HEK293 (cell line): ENCODE data around the gene TMCC2.

Experiments
- CTCF ChIA-PET: fragments of 350-600 bp; formaldehyde crosslinking; extraction: SDS; loops from one replicate; lab custom pipeline; 2021; ENCODE audit warnings: antibody characterized with exemption; lab: Yijun Ruan, JAX
- POLR2A ChIA-PET: fragments of 300-600 bp; formaldehyde crosslinking; extraction: SDS; loops from one replicate; lab custom pipeline; 2020; ENCODE audit warnings: antibody characterized with exemption, inconsistent platforms; lab: Yijun Ruan, JAX
- H3K27ac ChIP-seq: fragments of 200-500 bp; sonication (Bioruptor generic); 2 replicates; pipeline ENCODE4 v1.5.1; 2014; ENCODE audit warnings: low read depth, low read length, control low read depth, inconsistent platforms; ENCODE audit errors: extremely low read depth
- H3K36me3 ChIP-seq, 2 experiments: fragments of 200-500 bp in 1 of 2; sonication (Bioruptor generic) in 1 of 2; 1 replicate in 1 of 2; 2 replicates in 1 of 2; pipeline ENCODE4 v1.5.1; 2014 to 2017; ENCODE audit warnings: inconsistent platforms in 2 of 2, low read length in 2 of 2; ENCODE audit not compliant: control insufficient read depth in 2 of 2, insufficient read depth in 1 of 2
- H3K4me1 ChIP-seq: fragments of 200-500 bp; sonication (Bioruptor generic); 2 replicates; pipeline ENCODE4 v1.5.1; 2014; ENCODE audit warnings: mild to moderate bottlenecking, low read length, inconsistent platforms; ENCODE audit not compliant: control insufficient read depth, insufficient read depth
- H3K4me3 ChIP-seq: 2 replicates; pipeline ENCODE4 v1.5.1; 2011; ENCODE audit warnings: low read depth, mild to moderate bottlenecking, control low read depth, low read length, moderate library complexity
- H3K9me3 ChIP-seq: fragments of 200-500 bp; sonication (Bioruptor generic); 2 replicates; pipeline ENCODE4 v1.5.1; 2014; ENCODE audit warnings: low read depth, low read length, inconsistent platforms; ENCODE audit not compliant: control insufficient read depth, insufficient read depth
- HOXC10 ChIP-seq: sonication (generic); formaldehyde crosslinking; IDR thresholded peaks from 2 replicates; pipeline ENCODE4 v1.8.1; 2023; ENCODE audit warnings: mild to moderate bottlenecking, missing genetic modification reagents
- KLF7 ChIP-seq: fragments of 450-650 bp; formaldehyde crosslinking; IDR thresholded peaks from 2 replicates; pipeline ENCODE4 v1.5.1; 2016; ENCODE audit warnings: missing biosample characterization, missing genetic modification characterization, borderline replicate concordance
- ZBTB6 ChIP-seq: fragments of 450-650 bp; formaldehyde crosslinking; IDR thresholded peaks from 2 replicates; pipeline ENCODE4 v1.5.1; 2017; ENCODE audit warnings: missing biosample characterization, missing genetic modification characterization
- ZFHX2 ChIP-seq: fragments of 450-650 bp; formaldehyde crosslinking; conservative IDR thresholded peaks from 2 replicates; pipeline ENCODE4 v1.5.1; 2016; ENCODE audit warnings: missing biosample characterization, missing genetic modification characterization
- ZFP37 ChIP-seq: fragments of 450-650 bp; formaldehyde crosslinking; IDR thresholded peaks from 2 replicates; pipeline ENCODE4 v1.5.1; 2016; ENCODE audit warnings: missing biosample characterization, missing genetic modification characterization
- ZNF121 ChIP-seq: fragments of 450-650 bp; formaldehyde crosslinking; IDR thresholded peaks from 2 replicates; pipeline ENCODE4 v1.5.1; 2016; ENCODE audit warnings: missing biosample characterization, missing genetic modification characterization
- ZNF146 ChIP-seq: fragments of 450-650 bp; formaldehyde crosslinking; IDR thresholded peaks from 2 replicates; pipeline ENCODE4 v1.5.1; 2016; ENCODE audit warnings: missing biosample characterization, missing genetic modification characterization
- ZNF169 ChIP-seq: fragments of 450-650 bp; formaldehyde crosslinking; IDR thresholded peaks from 2 replicates; pipeline ENCODE4 v1.5.1; 2016; ENCODE audit warnings: missing biosample characterization, missing genetic modification characterization
- ZNF202 ChIP-seq: fragments of 450-650 bp; formaldehyde crosslinking; IDR thresholded peaks from 2 replicates; pipeline ENCODE4 v1.5.1; 2016; ENCODE audit warnings: missing biosample characterization, missing genetic modification characterization, borderline replicate concordance
- ZNF223 ChIP-seq: fragments of 450-650 bp; formaldehyde crosslinking; IDR thresholded peaks from 2 replicates; pipeline ENCODE4 v1.5.1; 2016; ENCODE audit warnings: missing biosample characterization, missing genetic modification characterization
- ZNF398 ChIP-seq: fragments of 450-650 bp; formaldehyde crosslinking; IDR thresholded peaks from 2 replicates; pipeline ENCODE4 v1.5.1; 2017; ENCODE audit warnings: missing biosample characterization, missing genetic modification characterization
- ZNF560 ChIP-seq: fragments of 450-650 bp; formaldehyde crosslinking; IDR thresholded peaks from 2 replicates; pipeline ENCODE4 v1.5.1; 2017; ENCODE audit warnings: missing biosample characterization, missing genetic modification characterization, borderline replicate concordance
- ZNF600 ChIP-seq: fragments of 450-650 bp; formaldehyde crosslinking; IDR thresholded peaks from 2 replicates; pipeline ENCODE4 v1.5.1; 2016; ENCODE audit warnings: missing biosample characterization, missing genetic modification characterization
- ZNF621 ChIP-seq: fragments of 450-650 bp; formaldehyde crosslinking; IDR thresholded peaks from 2 replicates; pipeline ENCODE4 v1.5.1; 2017; ENCODE audit warnings: missing biosample characterization, missing genetic modification characterization
- ZNF654 ChIP-seq: fragments of 450-650 bp; formaldehyde crosslinking; IDR thresholded peaks from 2 replicates; pipeline ENCODE4 v1.5.1; 2016; ENCODE audit warnings: low read depth, missing biosample characterization, missing genetic modification characterization
- ZNF660 ChIP-seq: fragments of 450-650 bp; IDR thresholded peaks from 2 replicates; pipeline ENCODE4 v1.5.1; 2018; ENCODE audit warnings: missing biosample characterization, mild to moderate bottlenecking, missing genetic modification characterization
- ZNF701 ChIP-seq: fragments of 450-650 bp; formaldehyde crosslinking; IDR thresholded peaks from 2 replicates; pipeline ENCODE4 v1.5.1; 2016; ENCODE audit warnings: missing biosample characterization, missing genetic modification characterization
- ZSCAN16 ChIP-seq: fragments of 450-650 bp; formaldehyde crosslinking; IDR thresholded peaks from 2 replicates; pipeline ENCODE4 v1.5.1; 2016; ENCODE audit warnings: missing biosample characterization, missing genetic modification characterization
- ZXDB ChIP-seq: fragments of 450-650 bp; formaldehyde crosslinking; IDR thresholded peaks from 2 replicates; pipeline ENCODE4 v1.5.1; 2016; ENCODE audit warnings: missing biosample characterization, missing genetic modification characterization
- TF ChIP-seq, protein P1 (sequence below): fragments of 450-650 bp; formaldehyde crosslinking; IDR thresholded peaks from 2 replicates; pipeline ENCODE4 v1.5.1; 2016; ENCODE audit warnings: missing biosample characterization, missing genetic modification characterization, low read depth
- TF ChIP-seq, protein P2 (sequence below): fragments of 450-650 bp; formaldehyde crosslinking; IDR thresholded peaks from 2 replicates; pipeline ENCODE4 v1.5.1; 2017; ENCODE audit warnings: missing biosample characterization, mild to moderate bottlenecking, missing genetic modification characterization, moderate library complexity
- TF ChIP-seq, protein P3 (sequence below): fragments of 450-650 bp; formaldehyde crosslinking; IDR thresholded peaks from 2 replicates; pipeline ENCODE4 v1.5.1; 2016; ENCODE audit warnings: missing biosample characterization, missing genetic modification characterization

Gene TMCC2

DNA sequence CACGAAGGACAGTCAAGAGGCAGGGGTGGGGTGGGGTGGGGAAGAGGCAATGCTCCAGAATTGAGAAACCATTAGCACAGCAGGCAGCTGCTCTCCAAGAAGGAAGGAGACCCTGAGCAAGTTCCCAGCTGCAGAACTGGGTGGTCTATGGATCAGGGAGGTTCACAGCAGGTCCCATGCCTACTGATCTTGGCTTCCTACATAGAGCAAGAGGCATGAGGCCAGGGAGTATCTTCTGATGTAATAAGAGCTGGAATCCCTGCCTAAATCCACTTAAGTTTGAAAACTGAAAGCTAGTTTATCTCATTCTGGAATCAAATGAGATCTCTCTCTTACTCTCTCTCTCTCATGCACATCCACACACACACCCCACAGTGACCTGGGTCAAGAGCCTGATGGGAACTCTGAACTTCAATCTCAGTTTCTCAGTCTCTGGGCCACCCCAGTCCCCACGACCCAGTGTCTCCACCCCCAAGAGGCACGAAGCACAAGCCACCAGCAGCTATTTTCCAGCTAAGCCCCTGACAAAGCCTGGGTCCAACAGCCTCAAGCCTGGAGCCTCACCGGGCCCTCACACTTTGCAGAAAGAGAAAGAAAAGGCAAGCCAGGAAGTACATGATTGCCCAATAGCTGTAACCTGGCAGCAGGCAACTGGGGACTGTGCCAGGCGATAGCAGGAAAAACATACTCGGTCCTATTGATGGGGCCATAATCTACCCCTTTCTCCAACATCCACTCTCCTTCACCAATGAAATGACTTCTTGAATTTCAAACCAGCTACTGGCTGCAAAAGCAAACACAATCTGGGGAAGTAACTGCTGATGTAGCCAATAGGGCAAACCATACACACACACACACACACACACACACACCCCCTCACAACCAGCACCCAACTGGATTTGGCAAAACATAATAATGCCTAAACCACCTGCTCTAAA lies 91.6 kb downstream of the TMCC2 start (continued):
- TF ChIP-seq ZSCAN16 (tag by site-specific recombination): no peak
- peak; percentile 16; the same call in 1 of the 2 replicates for TF ChIP-seq ZXDB (tag by site-specific recombination)
- TF ChIP-seq, protein P1, sequence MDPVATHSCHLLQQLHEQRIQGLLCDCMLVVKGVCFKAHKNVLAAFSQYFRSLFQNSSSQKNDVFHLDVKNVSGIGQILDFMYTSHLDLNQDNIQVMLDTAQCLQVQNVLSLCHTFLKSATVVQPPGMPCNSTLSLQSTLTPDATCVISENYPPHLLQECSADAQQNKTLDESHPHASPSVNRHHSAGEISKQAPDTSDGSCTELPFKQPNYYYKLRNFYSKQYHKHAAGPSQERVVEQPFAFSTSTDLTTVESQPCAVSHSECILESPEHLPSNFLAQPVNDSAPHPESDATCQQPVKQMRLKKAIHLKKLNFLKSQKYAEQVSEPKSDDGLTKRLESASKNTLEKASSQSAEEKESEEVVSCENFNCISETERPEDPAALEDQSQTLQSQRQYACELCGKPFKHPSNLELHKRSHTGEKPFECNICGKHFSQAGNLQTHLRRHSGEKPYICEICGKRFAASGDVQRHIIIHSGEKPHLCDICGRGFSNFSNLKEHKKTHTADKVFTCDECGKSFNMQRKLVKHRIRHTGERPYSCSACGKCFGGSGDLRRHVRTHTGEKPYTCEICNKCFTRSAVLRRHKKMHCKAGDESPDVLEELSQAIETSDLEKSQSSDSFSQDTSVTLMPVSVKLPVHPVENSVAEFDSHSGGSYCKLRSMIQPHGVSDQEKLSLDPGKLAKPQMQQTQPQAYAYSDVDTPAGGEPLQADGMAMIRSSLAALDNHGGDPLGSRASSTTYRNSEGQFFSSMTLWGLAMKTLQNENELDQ (tag by site-specific recombination): no peak
- no peak for TF ChIP-seq ZNF202 (tag by site-specific recombination)

DNA sequence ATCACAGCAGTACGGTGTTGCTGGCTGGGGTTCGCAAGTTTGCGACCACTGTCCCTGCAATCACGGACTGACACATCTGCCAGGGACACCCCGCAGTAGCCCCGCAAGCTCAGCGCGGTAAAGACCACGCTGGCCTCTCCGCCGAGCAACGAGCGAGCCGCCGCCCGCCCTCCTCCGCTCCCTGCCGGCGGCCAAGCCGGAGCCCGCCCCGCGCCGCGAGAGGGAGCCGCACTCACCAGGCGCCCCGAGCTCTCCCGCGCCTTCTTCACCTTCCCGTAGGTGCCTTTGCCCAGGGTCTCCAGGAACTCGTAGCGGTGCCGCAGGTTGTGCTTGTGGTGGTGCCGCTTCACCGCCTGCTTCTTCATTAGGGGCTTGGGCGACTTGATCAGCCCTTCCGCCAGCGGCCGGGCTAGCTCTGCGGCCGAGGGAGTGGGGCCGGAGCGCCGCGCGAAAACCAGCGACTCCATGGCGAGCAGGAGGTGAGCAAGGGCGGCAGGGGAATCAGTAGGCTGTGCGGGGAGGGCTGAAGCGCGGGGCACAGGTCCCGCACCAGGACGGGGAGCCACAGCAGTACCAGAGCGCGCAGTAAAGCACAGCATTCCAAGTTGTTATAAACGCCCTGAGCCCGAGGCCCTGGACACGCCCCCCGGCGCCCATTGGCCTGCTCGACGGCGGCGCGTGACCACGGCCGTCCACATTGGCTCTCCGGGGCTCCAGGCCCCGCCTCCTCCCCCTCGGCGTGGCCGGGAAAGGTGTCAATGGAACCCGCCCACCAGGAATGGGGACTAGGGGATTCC lies 93.6 kb downstream of the TMCC2 start, which contains the start of gene NUAK2:
Gene NUAK2, minus strand, starts transcription at position 584 of the 797 bp plus-strand sequence. Its CDS starts 117 bp downstream, at position 467.
- Histone ChIP-seq H3K4me1 (peaks cover 10% of the 10 kb centered on the region), H3K9me3 (no peaks in the 10 kb centered on the region), H3K27ac (peak within 1 kb of the TSS; percentile 18; the same call in 1 of the 2 replicates)
- no peak for TF ChIP-seq ZNF701
- no peak for TF ChIP-seq ZNF146 (tag by site-specific recombination)
- TF ChIP-seq, protein P2, sequence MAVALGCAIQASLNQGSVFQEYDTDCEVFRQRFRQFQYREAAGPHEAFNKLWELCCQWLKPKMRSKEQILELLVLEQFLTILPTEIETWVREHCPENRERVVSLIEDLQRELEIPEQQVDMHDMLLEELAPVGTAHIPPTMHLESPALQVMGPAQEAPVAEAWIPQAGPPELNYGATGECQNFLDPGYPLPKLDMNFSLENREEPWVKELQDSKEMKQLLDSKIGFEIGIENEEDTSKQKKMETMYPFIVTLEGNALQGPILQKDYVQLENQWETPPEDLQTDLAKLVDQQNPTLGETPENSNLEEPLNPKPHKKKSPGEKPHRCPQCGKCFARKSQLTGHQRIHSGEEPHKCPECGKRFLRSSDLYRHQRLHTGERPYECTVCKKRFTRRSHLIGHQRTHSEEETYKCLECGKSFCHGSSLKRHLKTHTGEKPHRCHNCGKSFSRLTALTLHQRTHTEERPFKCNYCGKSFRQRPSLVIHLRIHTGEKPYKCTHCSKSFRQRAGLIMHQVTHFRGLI: no peak
- TF ChIP-seq HOXC10 (CRISPR knock-in tag): 0 out of 2 replicates have a peak, but pooled peaks have one; percentile 55
- TF ChIP-seq ZNF654 (tag by site-specific recombination): no peak
- TF ChIP-seq ZNF398: no peak
- no peak for TF ChIP-seq KLF7 (tag by site-specific recombination)
- TF ChIP-seq, protein P1 (tag by site-specific recombination): no peak
- no peak for TF ChIP-seq ZNF560
- TF ChIP-seq ZFP37: no peak
- peak; percentile 29; the same call in 1 of the 2 replicates for TF ChIP-seq ZFHX2 (tag by site-specific recombination)
- TF ChIP-seq ZBTB6 (tag by site-specific recombination): no peak
- TF ChIP-seq ZNF169: no peak
- no peak for TF ChIP-seq ZNF223
- TF ChIP-seq ZNF621: no peak
- peak; percentile 93 for TF ChIP-seq ZNF600 (tag by site-specific recombination)
- TF ChIP-seq, protein P3, sequence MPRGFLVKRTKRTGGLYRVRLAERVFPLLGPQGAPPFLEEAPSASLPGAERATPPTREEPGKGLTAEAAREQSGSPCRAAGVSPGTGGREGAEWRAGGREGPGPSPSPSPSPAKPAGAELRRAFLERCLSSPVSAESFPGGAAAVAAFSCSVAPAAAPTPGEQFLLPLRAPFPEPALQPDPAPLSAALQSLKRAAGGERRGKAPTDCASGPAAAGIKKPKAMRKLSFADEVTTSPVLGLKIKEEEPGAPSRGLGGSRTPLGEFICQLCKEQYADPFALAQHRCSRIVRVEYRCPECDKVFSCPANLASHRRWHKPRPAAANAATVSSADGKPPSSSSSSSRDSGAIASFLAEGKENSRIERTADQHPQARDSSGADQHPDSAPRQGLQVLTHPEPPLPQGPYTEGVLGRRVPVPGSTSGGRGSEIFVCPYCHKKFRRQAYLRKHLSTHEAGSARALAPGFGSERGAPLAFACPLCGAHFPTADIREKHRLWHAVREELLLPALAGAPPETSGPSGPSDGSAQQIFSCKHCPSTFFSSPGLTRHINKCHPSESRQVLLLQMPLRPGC: no peak
- no peak for TF ChIP-seq ZNF660
- no peak for TF ChIP-seq ZNF121

More for the DNA sequence above, 93.6 kb downstream of the TMCC2 start, which contains the start of gene NUAK2:
- Histone ChIP-seq H3K36me3 (no peaks in the 10 kb centered on the region), H3K4me3 (peak within 1 kb of the TSS; percentile 74)
- ChIA-PET CTCF (interaction anchor here (0.6 to 17.5 kb wide), 9 partner anchors 10 to 166 kb away, joined by 3 to 669 read pairs (median 3); no protein-coding TSS in a partner anchor), POLR2A (interaction anchor here (1.0 to 2.3 kb wide), 7 partner anchors 20 to 51 kb away, joined by 3 to 12 read pairs (median 8); no protein-coding TSS in a partner anchor)
